Fibroblast of mammary gland (primary cell): ENCODE measurements around the gene FLOT1.

ENCODE experiments used
- DNase-seq: peaks from one replicate; pipeline ENCODE4 v3.0.0-alpha.2; 2010; ENCODE audit warnings: low read depth
- H3K4me3 ChIP-seq: 2 replicates; pipeline ENCODE4 v1.5.1; 2011; ENCODE audit warnings: low read depth, mild to moderate bottlenecking, low read length, moderate library complexity; ENCODE audit not compliant: control insufficient read depth
- TF ChIP-seq, protein P1 (sequence below): conservative IDR thresholded peaks from 2 replicates; pipeline ENCODE4 v1.5.1; 2011; ENCODE audit warnings: low read depth, low read length, inconsistent platforms; ENCODE audit not compliant: control insufficient read depth, insufficient read depth

The FLOT1 gene

DNA sequence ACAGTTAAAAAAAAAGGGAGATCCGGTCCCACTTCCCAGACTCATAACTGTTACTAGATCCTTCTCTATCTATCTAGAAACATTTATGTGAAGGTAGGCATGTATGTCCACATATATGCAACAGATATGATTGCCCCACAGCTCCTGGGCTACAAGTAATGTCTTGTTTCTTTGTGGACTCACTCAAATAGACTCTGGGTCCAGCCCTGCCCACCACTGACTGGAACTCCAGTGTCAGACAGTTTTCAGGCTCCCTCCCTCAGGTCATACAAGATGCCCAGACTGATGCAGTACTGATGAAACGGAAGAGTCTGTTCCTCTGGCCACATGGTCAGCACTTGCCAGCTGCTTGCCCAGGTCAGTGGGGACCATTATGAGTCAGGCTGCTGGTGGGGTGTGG lies 32.6 kb upstream of the FLOT1 start:
- peak; percentile 30 for DNase-seq
- H3K4me3 ChIP-seq = no peak overlapping the region
- TF ChIP-seq, protein P1, sequence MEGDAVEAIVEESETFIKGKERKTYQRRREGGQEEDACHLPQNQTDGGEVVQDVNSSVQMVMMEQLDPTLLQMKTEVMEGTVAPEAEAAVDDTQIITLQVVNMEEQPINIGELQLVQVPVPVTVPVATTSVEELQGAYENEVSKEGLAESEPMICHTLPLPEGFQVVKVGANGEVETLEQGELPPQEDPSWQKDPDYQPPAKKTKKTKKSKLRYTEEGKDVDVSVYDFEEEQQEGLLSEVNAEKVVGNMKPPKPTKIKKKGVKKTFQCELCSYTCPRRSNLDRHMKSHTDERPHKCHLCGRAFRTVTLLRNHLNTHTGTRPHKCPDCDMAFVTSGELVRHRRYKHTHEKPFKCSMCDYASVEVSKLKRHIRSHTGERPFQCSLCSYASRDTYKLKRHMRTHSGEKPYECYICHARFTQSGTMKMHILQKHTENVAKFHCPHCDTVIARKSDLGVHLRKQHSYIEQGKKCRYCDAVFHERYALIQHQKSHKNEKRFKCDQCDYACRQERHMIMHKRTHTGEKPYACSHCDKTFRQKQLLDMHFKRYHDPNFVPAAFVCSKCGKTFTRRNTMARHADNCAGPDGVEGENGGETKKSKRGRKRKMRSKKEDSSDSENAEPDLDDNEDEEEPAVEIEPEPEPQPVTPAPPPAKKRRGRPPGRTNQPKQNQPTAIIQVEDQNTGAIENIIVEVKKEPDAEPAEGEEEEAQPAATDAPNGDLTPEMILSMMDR = no peak

DNA sequence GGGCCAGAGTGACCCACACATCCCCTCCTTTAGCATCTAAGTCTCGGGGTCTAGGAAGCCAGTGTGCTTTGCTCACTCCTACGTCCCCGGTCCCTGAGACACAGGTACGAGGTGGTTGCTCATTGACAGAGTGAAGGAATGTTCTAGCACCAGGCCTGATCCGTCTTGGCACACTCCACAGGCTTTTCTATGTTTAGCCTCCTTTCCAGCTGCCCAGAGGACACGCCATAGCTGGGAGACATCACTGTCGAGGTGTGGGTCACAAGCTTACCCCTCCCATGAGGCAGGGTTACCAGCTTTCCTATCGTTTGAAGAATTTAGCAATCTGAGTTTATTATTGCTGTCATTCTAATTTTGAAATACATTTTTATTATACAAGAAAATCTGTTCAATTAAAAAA lies 32.2 kb upstream of the FLOT1 start:
- no peak for DNase-seq
- H3K4me3 ChIP-seq = no peak overlapping the region
- TF ChIP-seq, protein P1 = no peak

DNA sequence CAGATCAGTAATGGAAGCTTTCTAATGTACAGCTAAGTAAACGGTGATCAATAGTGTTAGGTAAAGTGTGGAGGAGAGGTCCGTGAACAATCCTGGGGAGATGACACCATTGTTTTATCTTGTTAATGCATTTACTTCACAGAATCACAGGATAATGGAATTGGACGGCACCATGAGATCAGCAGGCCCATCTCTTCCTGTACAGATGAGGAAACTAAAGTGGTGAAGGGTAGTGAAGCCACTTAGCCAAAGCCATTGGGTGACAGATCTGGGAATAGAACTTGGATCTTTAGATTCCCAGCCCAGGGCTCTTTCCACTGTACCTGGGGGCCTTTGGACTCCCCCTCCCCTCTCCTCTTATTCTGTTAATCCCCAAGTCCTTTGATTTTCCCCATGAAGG lies 28.1 kb upstream of the FLOT1 start:
- no peak overlapping the region for H3K4me3 ChIP-seq
- TF ChIP-seq, protein P1 = no peak
- DNase-seq = no peak

DNA sequence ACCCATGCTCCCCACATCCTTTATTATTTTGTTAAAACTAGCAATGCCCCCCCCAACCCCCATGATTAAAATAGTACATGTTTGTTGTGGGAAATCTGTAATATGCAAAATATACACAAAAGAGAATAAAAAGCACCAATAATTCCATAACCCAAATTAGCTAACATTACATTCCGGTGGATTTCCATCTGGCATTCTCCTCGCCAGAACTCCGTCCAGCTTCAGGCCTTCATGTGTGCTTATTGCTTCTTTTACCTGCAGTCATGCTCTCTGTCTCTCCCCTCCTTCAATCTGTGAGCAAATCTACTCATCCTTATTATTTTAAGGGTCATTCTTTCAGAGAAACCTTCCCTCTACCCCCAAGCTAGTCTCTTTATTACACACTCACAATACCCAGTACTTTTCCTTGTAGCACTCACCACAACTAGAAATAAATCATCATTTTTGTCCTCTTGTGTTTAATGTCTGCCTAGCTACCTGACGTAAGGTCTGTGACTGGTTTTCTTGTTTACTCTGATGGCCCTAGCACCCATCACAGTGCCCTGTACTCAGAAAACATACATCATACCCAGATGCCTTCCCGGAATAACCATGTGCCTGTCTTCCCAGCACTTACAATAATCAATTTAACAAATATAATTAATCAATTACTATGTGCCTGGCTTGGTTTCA lies 27.5 kb upstream of the FLOT1 start:
- no peak overlapping the region for H3K4me3 ChIP-seq
- DNase-seq = peak; percentile 67
- TF ChIP-seq, protein P1 = no peak

DNA sequence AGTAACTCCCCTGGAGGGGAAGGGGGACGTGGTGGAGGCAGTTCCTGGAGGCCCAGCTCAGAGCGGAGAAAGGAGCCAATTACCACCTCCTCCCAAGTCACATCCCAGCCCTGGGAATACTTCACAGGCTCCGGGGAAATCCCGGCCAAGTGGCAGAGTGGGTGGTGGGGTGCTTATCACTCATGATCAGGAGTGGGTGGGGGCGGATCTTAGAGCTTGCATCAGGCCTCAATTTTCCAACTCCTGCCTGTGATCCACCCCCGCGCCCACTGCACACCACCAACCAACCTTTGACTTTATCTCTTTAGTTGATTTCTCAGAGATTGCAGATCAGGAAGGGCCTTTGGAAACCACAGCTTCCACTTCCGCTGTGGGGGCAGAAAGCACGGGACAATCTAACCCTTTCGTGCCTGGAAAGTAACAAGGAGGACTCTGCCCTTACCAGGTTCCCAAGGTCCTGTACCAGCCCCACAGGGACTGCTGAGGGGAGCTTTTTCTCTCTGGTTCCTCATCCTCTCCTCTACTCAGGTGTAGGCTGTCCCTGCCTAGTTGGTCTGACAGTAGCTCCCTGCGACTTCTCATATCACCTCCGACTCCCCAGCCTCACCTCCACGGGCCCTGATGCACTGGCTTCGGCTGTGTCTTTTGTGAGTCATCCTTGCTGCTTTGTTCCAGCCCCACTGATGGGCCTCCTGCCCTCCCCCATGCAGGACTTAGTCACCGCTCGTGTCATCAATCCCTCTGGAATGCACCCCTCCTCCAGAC lies 26.8 kb upstream of the FLOT1 start:
- H3K4me3 ChIP-seq = peak overlapping the region; percentile 0
- TF ChIP-seq, protein P1 = no peak
- peak; percentile 94 for DNase-seq

DNA sequence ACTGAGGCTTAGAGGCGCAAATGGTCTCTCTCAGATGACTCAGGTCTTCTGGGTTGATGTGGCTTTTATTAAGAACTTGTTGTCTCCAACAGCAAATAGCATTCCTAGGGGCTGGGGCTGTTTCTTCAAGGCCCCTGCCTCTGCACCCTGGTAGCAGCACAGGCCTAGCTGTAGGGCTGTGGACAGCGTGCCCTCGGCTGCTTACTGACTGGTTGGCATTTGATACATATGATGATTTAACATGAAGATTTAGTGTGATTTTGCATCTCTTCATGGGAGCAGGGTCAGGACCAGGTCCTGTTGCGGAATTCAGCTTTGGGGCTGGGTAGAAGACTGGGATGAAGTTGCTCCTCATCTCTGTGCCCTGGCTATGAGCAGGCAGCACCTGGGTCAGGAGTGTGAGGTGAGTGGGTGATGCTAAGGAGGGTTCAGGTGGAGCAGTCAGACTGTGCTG lies 26.2 kb upstream of the FLOT1 start:
- H3K4me3 ChIP-seq = no peak overlapping the region
- TF ChIP-seq, protein P1 = no peak
- DNase-seq = no peak
